HG02798 (cell line): Measurements from ENCODE around the gene TLCD4.
"Not testable (repeated sequence)": the region's sequence is repeated elsewhere in the genome, so short reads cannot be mapped to it uniquely, and the experiment has no call there.

Source experiments
- ATAC-seq: cut with Tn5 transposase; IDR thresholded peaks from one replicate; pipeline ENCODE4 v1.9.1; 2021; ENCODE audit warnings: mild to moderate bottlenecking; ENCODE audit not compliant: unreplicated experiment, poor library complexity

The TLCD4 gene

GRCh38 chr1:95117207-95118066, at the start of gene TLCD4:
TSS of gene TLCD4 (plus strand) at chr1:95117355. CDS start at chr1:95143902, 26,547 bp downstream.
- ATAC-seq: peak; percentile 71

- no peak for ATAC-seq
Observed at GRCh38 chr1:95067568-95067967, 49.6 kb upstream of the TLCD4 start.

- ATAC-seq: no peak
Observed at GRCh38 chr1:95068956-95069709, 48.0 kb upstream of the TLCD4 start.

GRCh38 chr1:95069710-95070093, 47.5 kb upstream of the TLCD4 start:
- ATAC-seq: no peak

- no peak for ATAC-seq
Observed at GRCh38 chr1:95071539-95071938, 45.6 kb upstream of the TLCD4 start.

- no peak for ATAC-seq
Observed at GRCh38 chr1:95072117-95072516, 45.0 kb upstream of the TLCD4 start.

GRCh38 chr1:95072532-95073419, 44.4 kb upstream of the TLCD4 start, which contains the start of gene ALG14:
TSS of gene ALG14 (minus strand) at chr1:95072951. CDS start at chr1:95072898, 53 bp downstream.
- ATAC-seq: peak; percentile 97

GRCh38 chr1:95073446-95073845, 43.7 kb upstream of the TLCD4 start:
- no peak for ATAC-seq

- ATAC-seq: no peak
Observed at GRCh38 chr1:95076034-95076433, 41.1 kb upstream of the TLCD4 start.

GRCh38 chr1:95080446-95080845, 36.7 kb upstream of the TLCD4 start:
- no peak for ATAC-seq

- ATAC-seq: no peak
Observed at GRCh38 chr1:95080879-95081278, 36.3 kb upstream of the TLCD4 start.

- ATAC-seq: peak; percentile 77
Observed at GRCh38 chr1:95084317-95085176, 32.6 kb upstream of the TLCD4 start.

GRCh38 chr1:95085376-95085775, 31.8 kb upstream of the TLCD4 start:
- ATAC-seq: no peak

GRCh38 chr1:95086949-95087533, 30.1 kb upstream of the TLCD4 start:
- peak; percentile 42 for ATAC-seq

GRCh38 chr1:95088303-95088702, 28.9 kb upstream of the TLCD4 start:
- ATAC-seq: no peak

- ATAC-seq: no peak
Observed at GRCh38 chr1:95089650-95090287, 27.4 kb upstream of the TLCD4 start.

- not testable (repeated sequence) for ATAC-seq
Observed at GRCh38 chr1:95091290-95091689, 25.9 kb upstream of the TLCD4 start.

GRCh38 chr1:95092891-95093290, 24.3 kb upstream of the TLCD4 start:
- ATAC-seq: not testable (repeated sequence)

- no peak for ATAC-seq
Observed at GRCh38 chr1:95093296-95093695, 23.9 kb upstream of the TLCD4 start.
